Measurements from ENCODE around the gene SH2D1B.

The SH2D1B gene

GRCh38 chr1:162358928-162359327 is 53.0 kb downstream of the SH2D1B start:
- Histone ChIP-seq H3K4me3 (ENCODE audit: low read depth, low read length) (no peak overlapping the region), H2BK120ac (ENCODE audit: insufficient read depth, low read length, poor library complexity) (no peak overlapping the region), H3K4me2 (ENCODE audit: low read length) (no peak overlapping the region), H2BK5ac (ENCODE audit: low read depth, low read length, poor library complexity) (no peak overlapping the region), H2BK12ac (ENCODE audit: low read length) (no peak overlapping the region), H3K4me1 (ENCODE audit: control insufficient read depth in 1 of 2, insufficient read depth in 2 of 2, low read length in 2 of 2) (no peaks in the 10 kb centered on the region), H2AK5ac (ENCODE audit: low read length) (no peak overlapping the region), H4K12ac (ENCODE audit: low read depth, low read length) (no peak overlapping the region), H3K9me3 (ENCODE audit: insufficient read depth, low read depth, low read length) (no peaks in the 10 kb centered on the region), H4K91ac (ENCODE audit: low read depth, low read length) (no peak overlapping the region), H3K79me1 (ENCODE audit: low read length) (no peaks in the 10 kb centered on the region), H3K9ac (ENCODE audit: low read length) (no peak overlapping the region), H3K79me2 (ENCODE audit: control insufficient read depth, insufficient read depth, low read length, poor library complexity) (no peaks in the 10 kb centered on the region), H3K14ac (ENCODE audit: low read length) (no peak overlapping the region), H2AFZ (ENCODE audit: insufficient read depth, low read length, poor library complexity) (no peak overlapping the region), H3K36me3 (ENCODE audit: control insufficient read depth in 1 of 2, insufficient read depth in 2 of 2, low read length in 2 of 2) (peaks cover 4% of the 10 kb centered on the region in 2 experiments), H3K27me3 (ENCODE audit: insufficient read depth, low read length) (no peaks in the 10 kb centered on the region), H3K23ac (ENCODE audit: low read length) (no peak overlapping the region), H3K27ac (ENCODE audit: low read depth, low read length) (no peak overlapping the region), H3K18ac (ENCODE audit: low read length) (no peak overlapping the region), H4K8ac (ENCODE audit: low read depth, low read length) (no peak overlapping the region), H3K4ac (ENCODE audit: low read depth, low read length) (no peak overlapping the region)
- DNase-seq: no peak
- no CpG with 5 or more reads among the region's 1 CpG for WGBS (ENCODE audit: extremely low coverage, insufficient coverage, insufficient read length)

DNA sequence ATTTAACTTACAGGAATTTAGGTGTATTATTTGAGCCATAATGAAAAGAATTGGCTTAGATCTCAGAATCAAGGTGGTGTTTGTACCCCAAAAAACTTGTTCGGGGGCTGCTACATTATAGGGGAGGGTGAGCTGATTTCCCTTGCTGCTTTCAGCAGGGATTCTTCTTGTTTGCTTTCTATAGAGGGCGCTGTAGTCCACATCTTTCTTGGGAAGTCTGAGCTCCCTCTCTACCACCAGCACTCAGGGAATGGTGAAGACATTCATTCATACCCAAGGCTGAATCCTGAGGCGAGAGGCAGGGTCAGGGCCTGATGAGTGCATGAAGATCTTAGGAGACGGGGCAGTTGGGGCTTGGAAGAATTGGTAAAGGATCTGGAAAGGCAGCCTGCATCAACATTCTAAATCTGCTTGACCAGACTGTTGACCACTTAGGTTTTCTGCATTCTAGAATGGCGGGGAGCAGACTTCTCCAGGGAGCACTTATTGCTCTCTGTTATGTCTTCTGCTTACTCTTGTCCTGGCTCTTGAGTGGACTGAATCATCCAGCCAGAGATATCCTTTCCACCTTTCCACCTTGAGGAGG is 54.2 kb downstream of the SH2D1B start:
- H3K23ac ChIP-seq (ENCODE audit: low read length): no peak overlapping the region
- no peak overlapping the region for H4K12ac ChIP-seq (ENCODE audit: low read depth, low read length)
- H3K79me1 ChIP-seq (ENCODE audit: low read length): no peaks in the 10 kb centered on the region
- H2BK120ac ChIP-seq (ENCODE audit: insufficient read depth, low read length, poor library complexity): no peak overlapping the region
- H3K27me3 ChIP-seq (ENCODE audit: insufficient read depth, low read length): no peaks in the 10 kb centered on the region
- no peak overlapping the region for H3K18ac ChIP-seq (ENCODE audit: low read length)
- H4K91ac ChIP-seq (ENCODE audit: low read depth, low read length): no peak overlapping the region
- H2AFZ ChIP-seq (ENCODE audit: insufficient read depth, low read length, poor library complexity): no peak overlapping the region
- H3K9ac ChIP-seq (ENCODE audit: low read length): no peak overlapping the region
- H3K4me2 ChIP-seq (ENCODE audit: low read length): no peak overlapping the region
- H3K4me1 ChIP-seq (ENCODE audit: control insufficient read depth in 1 of 2, insufficient read depth in 2 of 2, low read length in 2 of 2): peaks cover 0 to 2% of the 10 kb centered on the region in 2 experiments
- peak; percentile 26 to 83 for DNase-seq
- no peak overlapping the region for H2BK5ac ChIP-seq (ENCODE audit: low read depth, low read length, poor library complexity)
- H4K8ac ChIP-seq (ENCODE audit: low read depth, low read length): no peak overlapping the region
- H3K9me3 ChIP-seq (ENCODE audit: insufficient read depth, low read depth, low read length): no peaks in the 10 kb centered on the region
- H2AK5ac ChIP-seq (ENCODE audit: low read length): no peak overlapping the region
- no peak overlapping the region for H3K14ac ChIP-seq (ENCODE audit: low read length)
- H3K4ac ChIP-seq (ENCODE audit: low read depth, low read length): no peak overlapping the region
- no peaks in the 10 kb centered on the region for H3K79me2 ChIP-seq (ENCODE audit: control insufficient read depth, insufficient read depth, low read length, poor library complexity)
- WGBS (ENCODE audit: extremely low coverage, insufficient coverage, insufficient read length): no CpG with 5 or more reads among the region's 5 CpGs
- no peak overlapping the region for H3K27ac ChIP-seq (ENCODE audit: low read depth, low read length)
- H3K36me3 ChIP-seq (ENCODE audit: control insufficient read depth in 1 of 2, insufficient read depth in 2 of 2, low read length in 2 of 2): peaks cover 4% of the 10 kb centered on the region in 2 experiments
- H2BK12ac ChIP-seq (ENCODE audit: low read length): no peak overlapping the region
- H3K4me3 ChIP-seq (ENCODE audit: low read depth, low read length): no peak overlapping the region

DNA sequence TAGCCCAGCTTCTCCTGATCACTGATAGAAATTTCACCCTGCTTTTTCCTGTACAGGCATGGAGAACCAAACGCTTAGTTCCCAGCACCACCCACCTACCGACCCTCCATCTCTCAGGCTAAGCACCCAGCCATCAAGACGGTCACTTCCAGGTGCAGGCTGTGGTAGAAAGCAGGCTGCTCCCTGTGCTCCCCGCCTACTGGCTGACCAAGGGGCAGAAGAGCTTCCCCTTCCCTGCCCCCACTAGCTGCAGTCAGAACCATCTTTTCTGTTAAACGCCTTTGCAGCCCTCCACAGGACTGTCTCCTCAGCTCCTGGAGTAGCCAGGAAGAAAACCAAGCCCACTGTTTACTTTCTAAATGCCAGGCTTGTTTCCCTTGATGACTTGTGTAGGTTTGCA is 58.2 kb downstream of the SH2D1B start:
- no CpG with 5 or more reads among the region's 5 CpGs for WGBS (ENCODE audit: extremely low coverage, insufficient coverage, insufficient read length)
- no peak overlapping the region for H4K12ac ChIP-seq (ENCODE audit: low read depth, low read length)

DNA sequence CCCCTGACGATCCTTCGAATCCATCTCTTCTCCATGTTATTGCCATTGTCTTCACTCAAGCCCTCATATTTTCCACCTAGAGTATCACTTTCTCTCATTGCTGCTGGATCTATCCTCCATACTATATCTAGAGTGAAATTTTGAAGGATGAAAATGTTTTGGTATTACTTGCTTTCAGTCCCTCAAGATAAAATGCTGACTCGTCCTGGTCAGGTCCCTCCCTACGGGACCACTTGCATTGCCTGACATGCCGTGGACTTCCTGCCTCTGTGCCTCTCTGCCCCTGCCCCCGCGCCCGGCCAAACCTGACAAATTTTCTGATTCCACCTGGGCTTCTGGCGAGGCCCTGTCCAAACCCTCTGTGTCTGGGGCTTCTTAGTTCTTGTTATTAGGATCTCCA is 58.9 kb downstream of the SH2D1B start:
- no peaks in the 10 kb centered on the region for H3K79me2 ChIP-seq (ENCODE audit: control insufficient read depth, insufficient read depth, low read length, poor library complexity)
- H4K91ac ChIP-seq (ENCODE audit: low read depth, low read length): no peak overlapping the region
- no peak overlapping the region for H2AK5ac ChIP-seq (ENCODE audit: low read length)
- no peak overlapping the region for H2BK5ac ChIP-seq (ENCODE audit: low read depth, low read length, poor library complexity)
- no peak overlapping the region for H3K9ac ChIP-seq (ENCODE audit: low read length)
- peaks cover 4% of the 10 kb centered on the region for H3K79me1 ChIP-seq (ENCODE audit: low read length)
- no peak overlapping the region for H4K12ac ChIP-seq (ENCODE audit: low read depth, low read length)
- H3K36me3 ChIP-seq (ENCODE audit: control insufficient read depth in 1 of 2, insufficient read depth in 2 of 2, low read length in 2 of 2): peaks cover 3 to 4% of the 10 kb centered on the region in 2 experiments
- no peaks in the 10 kb centered on the region for H3K27me3 ChIP-seq (ENCODE audit: insufficient read depth, low read length)
- H3K23ac ChIP-seq (ENCODE audit: low read length): no peak overlapping the region
- H3K4me2 ChIP-seq (ENCODE audit: low read length): no peak overlapping the region
- no CpG with 5 or more reads among the region's 9 CpGs for WGBS (ENCODE audit: extremely low coverage, insufficient coverage, insufficient read length)
- no peak overlapping the region for H4K8ac ChIP-seq (ENCODE audit: low read depth, low read length)
- no peak overlapping the region for H3K4me3 ChIP-seq (ENCODE audit: low read depth, low read length)
- H3K9me3 ChIP-seq (ENCODE audit: insufficient read depth, low read depth, low read length): no peaks in the 10 kb centered on the region
- no peak overlapping the region for H2AFZ ChIP-seq (ENCODE audit: insufficient read depth, low read length, poor library complexity)
- no peak overlapping the region for H3K27ac ChIP-seq (ENCODE audit: low read depth, low read length)
- H3K14ac ChIP-seq (ENCODE audit: low read length): no peak overlapping the region
- H3K4ac ChIP-seq (ENCODE audit: low read depth, low read length): no peak overlapping the region
- no peak overlapping the region for H3K18ac ChIP-seq (ENCODE audit: low read length)
- H2BK12ac ChIP-seq (ENCODE audit: low read length): no peak overlapping the region
- no peak for DNase-seq
- H2BK120ac ChIP-seq (ENCODE audit: insufficient read depth, low read length, poor library complexity): no peak overlapping the region
- H3K4me1 ChIP-seq (ENCODE audit: control insufficient read depth in 1 of 2, insufficient read depth in 2 of 2, low read length in 2 of 2): peaks cover 7 to 8% of the 10 kb centered on the region in 2 experiments

More for the DNA sequence above, 58.2 kb downstream of the SH2D1B start:
- Histone ChIP-seq H4K91ac (ENCODE audit: low read depth, low read length) (no peak overlapping the region), H3K27ac (ENCODE audit: low read depth, low read length) (no peak overlapping the region), H2BK120ac (ENCODE audit: insufficient read depth, low read length, poor library complexity) (no peak overlapping the region), H2AFZ (ENCODE audit: insufficient read depth, low read length, poor library complexity) (no peak overlapping the region), H3K36me3 (ENCODE audit: control insufficient read depth in 1 of 2, insufficient read depth in 2 of 2, low read length in 2 of 2) (peaks cover 4% of the 10 kb centered on the region in 2 experiments), H4K8ac (ENCODE audit: low read depth, low read length) (no peak overlapping the region), H3K14ac (ENCODE audit: low read length) (no peak overlapping the region), H2BK5ac (ENCODE audit: low read depth, low read length, poor library complexity) (no peak overlapping the region), H3K79me1 (ENCODE audit: low read length) (peaks cover 4% of the 10 kb centered on the region), H3K9me3 (ENCODE audit: insufficient read depth, low read depth, low read length) (no peaks in the 10 kb centered on the region), H3K4me3 (ENCODE audit: low read depth, low read length) (no peak overlapping the region), H3K23ac (ENCODE audit: low read length) (no peak overlapping the region), H3K79me2 (ENCODE audit: control insufficient read depth, insufficient read depth, low read length, poor library complexity) (no peaks in the 10 kb centered on the region), H3K18ac (ENCODE audit: low read length) (no peak overlapping the region), H3K4me2 (ENCODE audit: low read length) (no peak overlapping the region), H2BK12ac (ENCODE audit: low read length) (no peak overlapping the region), H2AK5ac (ENCODE audit: low read length) (no peak overlapping the region), H3K27me3 (ENCODE audit: insufficient read depth, low read length) (no peaks in the 10 kb centered on the region), H3K9ac (ENCODE audit: low read length) (no peak overlapping the region), H3K4me1 (ENCODE audit: control insufficient read depth in 1 of 2, insufficient read depth in 2 of 2, low read length in 2 of 2) (peaks cover 7 to 8% of the 10 kb centered on the region in 2 experiments), H3K4ac (ENCODE audit: low read depth, low read length) (no peak overlapping the region)
- DNase-seq: no peak
